Cardiac fibroblast (primary cell): Measurements from ENCODE around the gene ADM5.
A peak's percentile ranks its signal among the peaks of the same experiment; 100 is the strongest.

Source experiments
- DNase-seq, 2 donors: peaks; one replicate each; pipeline versions ENCODE4 v3.0.0 to v3.0.0-alpha.2; 2010; ENCODE audit warnings: low read depth in 2 of 2
- H3K4me3 ChIP-seq, 2 donors: replicated peaks in 1 of 2; 1 replicate in 1 of 2; 2 replicates in 1 of 2; pipeline ENCODE4 v1.5.1; 2011; ENCODE audit warnings: low read depth in 2 of 2, low read length in 2 of 2, mild to moderate bottlenecking in 2 of 2, moderate library complexity in 1 of 2
- CTCF ChIP-seq: IDR thresholded peaks from one replicate; pipeline ENCODE4 v1.5.1; 2011; ENCODE audit warnings: low read depth, mild to moderate bottlenecking, low read length, inconsistent platforms

Gene ADM5

DNA sequence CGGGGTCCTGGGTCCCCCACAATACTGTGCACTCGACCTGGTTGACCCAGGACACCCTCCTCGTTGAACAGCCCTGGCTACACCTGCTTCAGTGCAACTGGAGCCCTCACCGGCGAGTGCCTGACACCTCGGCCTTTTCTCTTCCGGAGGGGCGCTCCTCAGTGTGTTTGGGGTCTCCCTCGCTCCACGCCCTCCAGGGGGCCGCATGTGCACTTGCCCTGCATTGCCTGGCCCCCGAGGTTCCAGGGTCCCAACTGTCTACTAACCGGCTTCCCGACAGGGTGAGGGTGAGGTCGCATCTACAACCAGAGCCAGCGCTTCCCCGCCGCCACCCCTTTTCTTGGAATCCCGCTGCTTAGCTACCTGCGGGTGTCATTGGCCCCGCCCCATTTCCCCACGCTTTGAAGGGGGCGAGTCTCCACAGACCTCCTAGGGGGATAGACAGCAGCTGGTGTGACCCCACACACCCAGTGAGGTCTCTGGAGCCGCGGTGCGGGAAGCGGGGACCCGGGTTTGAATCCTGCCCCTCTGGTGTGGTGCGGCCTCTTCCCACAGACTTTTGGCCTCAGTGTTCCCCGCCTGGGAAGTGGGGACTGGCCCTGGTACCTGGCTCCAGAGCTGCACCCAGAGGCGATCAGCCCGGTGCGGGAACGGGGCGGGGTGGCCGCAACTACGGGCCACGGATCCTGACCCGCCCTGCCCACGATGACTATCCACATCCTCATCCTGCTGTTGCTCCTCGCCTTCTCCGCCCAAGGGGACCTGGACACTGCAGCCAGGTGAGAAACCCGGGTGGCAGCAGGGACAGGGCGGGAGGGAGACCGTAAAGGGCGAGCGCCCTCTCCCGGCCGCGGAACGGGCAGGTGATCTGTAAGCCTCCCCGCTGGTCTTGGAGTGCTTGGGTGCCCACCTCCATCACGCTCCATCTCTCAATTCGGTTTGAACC, at the start of gene ADM5:
TSS of gene ADM5 (plus strand) at position 462 of the 946 bp plus-strand sequence. CDS start at position 706, 244 bp downstream.
- TF ChIP-seq CTCF: peak; percentile 50
- H3K4me3 ChIP-seq: peak within 1 kb of the TSS; percentile 47 to 53
- no peak for DNase-seq

- no peak for TF ChIP-seq CTCF
- peak within 1 kb of the TSS; percentile 75 to 83 for H3K4me3 ChIP-seq
- DNase-seq: peak; percentile 100
Measured at GRCh38 chr19:49640113-49640898, 49.1 kb upstream of the ADM5 start, which contains the start of gene RRAS. TSS of gene RRAS (minus strand) at chr19:49640143. CDS start at chr19:49640098, 45 bp downstream.

DNA sequence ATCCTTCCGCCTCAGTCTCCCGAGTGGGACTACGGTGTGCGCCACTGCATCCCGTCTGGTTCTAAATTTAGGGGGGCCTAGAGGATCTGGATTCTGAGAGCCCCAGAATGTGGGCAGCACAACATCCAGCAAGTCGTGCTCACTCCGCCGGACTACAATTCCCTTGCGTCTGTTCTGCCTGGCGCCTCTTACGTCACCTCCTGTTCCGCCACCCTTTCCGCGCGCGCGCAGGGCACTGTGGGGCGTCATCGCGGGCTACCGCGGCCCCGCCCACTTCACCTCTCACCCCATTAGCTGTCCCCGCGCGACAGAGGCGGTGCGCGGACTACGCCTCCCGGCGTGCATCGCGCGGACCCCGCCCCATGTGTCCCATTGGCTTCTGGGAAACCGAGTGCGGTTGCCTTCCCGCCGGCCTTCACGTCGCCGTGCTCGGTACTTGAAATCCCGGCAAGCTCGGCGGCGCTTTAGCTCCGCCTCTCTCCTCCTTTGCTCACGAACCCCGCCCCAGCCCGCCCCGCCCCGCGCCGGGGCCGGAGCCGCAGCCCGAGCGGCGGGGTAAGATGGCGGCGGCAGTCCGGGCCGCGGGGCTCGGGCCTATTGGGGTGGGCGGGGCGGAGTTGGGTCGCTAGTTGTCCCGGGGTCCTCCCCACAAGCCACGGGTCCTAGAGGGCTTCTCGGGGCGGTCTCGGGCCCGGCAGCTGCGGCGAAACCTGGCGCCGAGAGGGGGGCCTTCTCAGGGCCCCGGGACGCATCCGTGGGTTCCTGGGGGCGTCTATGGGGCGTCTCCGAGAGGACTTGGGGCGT, 47.5 kb upstream of the ADM5 start, which contains the start of gene SCAF1:
TSS of gene SCAF1 (plus strand) at position 522 of the 804 bp plus-strand sequence. CDS start 2,818 bp downstream, outside the sequence.
- peak; percentile 99 to 100 for DNase-seq
- TF ChIP-seq CTCF: no peak
- H3K4me3 ChIP-seq: peak within 1 kb of the TSS; percentile 94 to 99

DNA sequence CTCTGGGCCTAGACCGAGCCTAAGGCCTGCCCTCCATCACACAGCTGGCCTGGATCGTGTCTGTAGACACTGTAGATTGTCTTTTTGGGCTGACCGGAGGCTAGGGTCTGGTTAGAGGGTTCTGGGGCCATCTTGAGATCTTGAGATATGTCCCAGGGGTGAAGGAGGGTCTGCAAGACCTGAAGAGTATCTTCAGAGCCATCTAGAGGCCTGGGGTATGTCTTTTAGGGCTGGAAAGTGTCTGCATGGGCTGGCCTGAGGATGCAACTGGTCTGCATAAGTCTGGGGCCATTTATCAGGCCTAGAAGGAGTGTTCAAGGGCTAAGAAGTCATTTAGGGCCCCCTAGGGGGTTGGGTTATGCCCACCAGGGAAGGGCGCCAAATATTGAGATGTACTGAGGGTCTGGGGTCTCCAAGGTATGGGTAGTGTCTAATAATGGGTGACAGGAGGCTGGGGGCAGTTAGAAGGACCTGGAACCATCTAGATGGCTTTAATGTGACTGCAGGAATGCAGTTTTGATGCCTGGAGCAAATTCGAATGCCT, 46.8 kb upstream of the ADM5 start:
- peak overlapping the region; percentile 94 to 99 for H3K4me3 ChIP-seq
- peak in 1 of 2 donors; percentile 8 for DNase-seq
- no peak for TF ChIP-seq CTCF

- TF ChIP-seq CTCF: no peak
- DNase-seq: no peak
- H3K4me3 ChIP-seq: peak overlapping the region in 1 of 2 donors; percentile 99
Measured at GRCh38 chr19:49643466-49643865, 45.9 kb upstream of the ADM5 start.

- TF ChIP-seq CTCF: no peak
- no peak for DNase-seq
- H3K4me3 ChIP-seq: no peak overlapping the region
Measured at GRCh38 chr19:49645592-49645991, 43.8 kb upstream of the ADM5 start.
